ENCODE results near the gene JADE1.

Gene JADE1

DNA sequence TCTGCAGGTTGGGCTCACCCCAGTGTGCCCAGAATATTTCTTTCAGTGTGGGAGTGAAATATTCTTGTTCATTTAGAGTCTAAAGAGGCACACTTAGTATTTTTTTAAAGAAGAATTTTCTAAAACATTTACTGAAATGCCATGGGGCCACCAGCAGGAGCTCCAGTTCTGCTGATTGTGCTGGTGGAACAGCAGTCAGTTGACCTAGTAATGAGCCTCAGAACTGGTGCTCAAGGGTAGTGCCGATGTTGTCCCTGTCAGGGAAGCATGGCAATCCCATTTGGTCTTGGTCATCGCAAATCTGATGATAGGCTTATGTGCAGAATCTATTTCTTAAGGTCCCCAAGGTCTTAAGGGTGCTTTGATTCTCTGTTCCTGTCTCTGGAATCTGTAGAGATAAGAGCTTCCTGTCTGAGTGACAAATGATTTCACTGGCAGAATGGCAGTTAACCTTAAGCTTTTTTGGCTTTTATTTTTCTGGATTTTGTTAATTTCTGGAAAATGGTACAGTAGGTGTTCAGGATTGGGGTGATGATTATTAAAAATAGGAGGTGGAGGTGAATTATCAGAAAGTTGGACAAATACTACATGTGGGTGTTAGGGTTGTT lies 31.3 kb downstream of the JADE1 start:
- TF ChIP-seq, protein P1, sequence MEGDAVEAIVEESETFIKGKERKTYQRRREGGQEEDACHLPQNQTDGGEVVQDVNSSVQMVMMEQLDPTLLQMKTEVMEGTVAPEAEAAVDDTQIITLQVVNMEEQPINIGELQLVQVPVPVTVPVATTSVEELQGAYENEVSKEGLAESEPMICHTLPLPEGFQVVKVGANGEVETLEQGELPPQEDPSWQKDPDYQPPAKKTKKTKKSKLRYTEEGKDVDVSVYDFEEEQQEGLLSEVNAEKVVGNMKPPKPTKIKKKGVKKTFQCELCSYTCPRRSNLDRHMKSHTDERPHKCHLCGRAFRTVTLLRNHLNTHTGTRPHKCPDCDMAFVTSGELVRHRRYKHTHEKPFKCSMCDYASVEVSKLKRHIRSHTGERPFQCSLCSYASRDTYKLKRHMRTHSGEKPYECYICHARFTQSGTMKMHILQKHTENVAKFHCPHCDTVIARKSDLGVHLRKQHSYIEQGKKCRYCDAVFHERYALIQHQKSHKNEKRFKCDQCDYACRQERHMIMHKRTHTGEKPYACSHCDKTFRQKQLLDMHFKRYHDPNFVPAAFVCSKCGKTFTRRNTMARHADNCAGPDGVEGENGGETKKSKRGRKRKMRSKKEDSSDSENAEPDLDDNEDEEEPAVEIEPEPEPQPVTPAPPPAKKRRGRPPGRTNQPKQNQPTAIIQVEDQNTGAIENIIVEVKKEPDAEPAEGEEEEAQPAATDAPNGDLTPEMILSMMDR (IDR thresholded peaks at IDR 0.05; ENCODE audit: poor library complexity, severe bottlenecking), result no peak
- H3K4me1 ChIP-seq (ENCODE audit: insufficient read depth, poor library complexity, severe bottlenecking), result no peaks in the 10 kb centered on the region
- no peak for DNase-seq (ENCODE audit: low spot score)
- no peak overlapping the region for H3K4me3 ChIP-seq (ENCODE audit: severe bottlenecking)
- H3K27me3 ChIP-seq (ENCODE audit: insufficient read depth, poor library complexity, severe bottlenecking), result no peaks in the 10 kb centered on the region
- no peak for ATAC-seq (ENCODE audit: low read depth)
- H3K9me3 ChIP-seq (ENCODE audit: severe bottlenecking), result peaks cover 2% of the 10 kb centered on the region
- H3K27ac ChIP-seq (ENCODE audit: poor library complexity, severe bottlenecking), result no peak overlapping the region
- H3K36me3 ChIP-seq (ENCODE audit: low read depth), result peaks cover 16% of the 10 kb centered on the region

DNA sequence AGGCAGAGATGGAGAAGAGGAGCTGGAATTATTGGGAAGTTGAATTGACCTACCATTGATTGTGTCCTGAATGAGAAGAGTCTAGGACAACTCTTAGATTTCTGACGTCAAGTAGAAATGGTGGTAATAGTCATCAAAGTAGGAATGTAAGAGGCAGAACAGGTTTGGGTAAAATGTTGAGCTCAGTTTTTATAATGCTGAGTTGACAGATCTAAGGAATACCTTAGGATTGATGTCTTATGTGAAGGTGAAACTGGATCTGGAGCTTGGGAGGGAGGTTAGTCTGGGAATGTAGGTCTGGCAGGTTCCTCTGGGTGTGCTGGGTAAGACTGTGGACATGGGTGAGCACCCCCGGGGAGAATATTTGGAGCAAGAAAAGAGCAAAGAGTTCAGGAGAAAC lies 31.9 kb downstream of the JADE1 start:
- Histone ChIP-seq H3K27me3 (ENCODE audit: insufficient read depth, poor library complexity, severe bottlenecking) (no peaks in the 10 kb centered on the region), H3K4me1 (ENCODE audit: insufficient read depth, poor library complexity, severe bottlenecking) (no peaks in the 10 kb centered on the region), H3K36me3 (ENCODE audit: low read depth) (peaks cover 22% of the 10 kb centered on the region), H3K27ac (ENCODE audit: poor library complexity, severe bottlenecking) (no peak overlapping the region), H3K4me3 (ENCODE audit: severe bottlenecking) (no peak overlapping the region), H3K9me3 (ENCODE audit: severe bottlenecking) (peaks cover 2% of the 10 kb centered on the region)
- ATAC-seq (ENCODE audit: low read depth) (no peak), DNase-seq (ENCODE audit: low spot score) (no peak)
- TF ChIP-seq, protein P1 (IDR thresholded peaks at IDR 0.05; ENCODE audit: poor library complexity, severe bottlenecking), result no peak

DNA sequence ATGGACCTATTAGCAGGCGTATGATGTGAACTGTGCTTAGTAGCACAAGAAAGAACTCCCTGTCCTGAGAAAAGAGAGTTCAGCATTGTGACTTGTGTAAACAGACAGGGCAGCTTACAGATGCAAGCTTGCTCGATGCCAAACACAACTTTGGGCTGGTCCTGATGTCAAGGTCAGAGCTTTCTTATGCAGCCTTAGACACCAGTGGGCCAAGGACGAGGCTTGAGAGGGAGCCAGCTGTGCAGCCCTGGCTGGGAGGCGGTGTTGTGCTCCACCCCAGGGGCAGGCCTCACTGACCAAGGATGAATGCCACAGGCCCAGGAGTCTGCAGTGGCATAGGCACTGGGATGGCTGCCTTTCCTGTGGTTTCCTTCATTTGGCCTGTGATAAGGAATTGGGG lies 35.4 kb downstream of the JADE1 start:
- TF ChIP-seq, protein P1 (IDR thresholded peaks at IDR 0.05; ENCODE audit: poor library complexity, severe bottlenecking), result no peak
- H3K4me3 ChIP-seq (ENCODE audit: severe bottlenecking), result no peak overlapping the region
- no peaks in the 10 kb centered on the region for H3K9me3 ChIP-seq (ENCODE audit: severe bottlenecking)
- H3K4me1 ChIP-seq (ENCODE audit: insufficient read depth, poor library complexity, severe bottlenecking), result no peaks in the 10 kb centered on the region
- H3K36me3 ChIP-seq (ENCODE audit: low read depth), result peaks cover 49% of the 10 kb centered on the region
- ATAC-seq (ENCODE audit: low read depth) (no peak), DNase-seq (ENCODE audit: low spot score) (no peak)
- H3K27ac ChIP-seq (ENCODE audit: poor library complexity, severe bottlenecking), result no peak overlapping the region
- H3K27me3 ChIP-seq (ENCODE audit: insufficient read depth, poor library complexity, severe bottlenecking), result no peaks in the 10 kb centered on the region

DNA sequence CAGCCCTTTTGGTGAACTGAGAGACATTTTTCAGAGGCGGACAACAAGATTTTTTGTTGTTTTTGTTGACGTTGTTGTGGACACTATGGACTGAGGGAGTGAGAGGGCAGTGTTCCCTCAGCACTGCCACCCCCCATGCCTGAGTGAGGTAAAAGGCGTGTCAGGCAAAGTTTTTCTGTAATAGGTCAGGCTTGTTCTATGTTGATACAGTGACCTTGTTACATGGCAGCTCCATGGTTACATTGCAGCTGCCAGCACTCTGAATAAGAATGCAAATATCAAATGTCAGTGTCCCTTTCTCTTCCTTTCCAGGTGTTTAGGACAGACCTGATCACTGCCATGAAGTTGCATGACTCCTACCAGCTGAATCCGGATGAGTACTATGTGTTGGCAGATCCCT lies 36.6 kb downstream of the JADE1 start:
- Histone ChIP-seq H3K4me3 (ENCODE audit: severe bottlenecking) (no peak overlapping the region), H3K9me3 (ENCODE audit: severe bottlenecking) (no peaks in the 10 kb centered on the region), H3K36me3 (ENCODE audit: low read depth) (peaks cover 57% of the 10 kb centered on the region), H3K27ac (ENCODE audit: poor library complexity, severe bottlenecking) (no peak overlapping the region), H3K4me1 (ENCODE audit: insufficient read depth, poor library complexity, severe bottlenecking) (no peaks in the 10 kb centered on the region), H3K27me3 (ENCODE audit: insufficient read depth, poor library complexity, severe bottlenecking) (no peaks in the 10 kb centered on the region)
- TF ChIP-seq, protein P1 (IDR thresholded peaks at IDR 0.05; ENCODE audit: poor library complexity, severe bottlenecking), result no peak
- no peak for DNase-seq (ENCODE audit: low spot score)
- ATAC-seq (ENCODE audit: low read depth), result peak; percentile 33; the same call in 1 of the 3 replicates

DNA sequence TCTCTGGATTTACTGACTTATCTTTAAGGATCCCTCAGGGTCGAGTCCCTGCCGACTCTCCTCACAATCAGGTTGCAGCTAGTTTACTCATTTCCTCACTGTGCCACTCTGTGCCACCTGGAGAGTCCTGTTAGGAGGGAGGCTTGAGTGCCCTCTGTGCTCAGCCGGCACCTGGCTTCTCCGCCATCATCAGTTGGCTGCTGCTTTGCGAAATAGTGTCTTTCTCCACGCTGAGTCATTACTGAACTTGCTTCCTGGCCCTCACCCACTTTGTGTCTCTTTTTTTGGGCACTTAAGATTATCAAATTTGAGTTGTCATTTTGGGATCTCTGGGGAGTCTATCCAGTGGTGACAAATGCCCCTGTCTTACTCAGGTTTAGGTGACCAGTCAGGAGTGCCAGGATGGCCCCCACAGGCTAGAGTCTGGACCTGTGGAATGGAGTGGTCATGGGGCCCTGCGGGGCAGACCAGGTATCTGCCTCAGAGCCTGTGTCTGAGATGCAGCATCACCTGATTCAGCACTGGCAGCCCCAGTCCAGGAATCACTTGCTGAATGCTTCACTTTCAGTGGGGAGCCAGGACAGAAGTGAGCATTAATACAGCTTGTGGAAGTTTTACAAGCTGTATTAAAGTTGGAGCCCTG lies 37.7 kb downstream of the JADE1 start:
- peaks cover 69% of the 10 kb centered on the region for H3K36me3 ChIP-seq (ENCODE audit: low read depth)
- H3K4me3 ChIP-seq (ENCODE audit: severe bottlenecking), result no peak overlapping the region
- H3K27me3 ChIP-seq (ENCODE audit: insufficient read depth, poor library complexity, severe bottlenecking), result no peaks in the 10 kb centered on the region
- H3K9me3 ChIP-seq (ENCODE audit: severe bottlenecking), result no peaks in the 10 kb centered on the region
- ATAC-seq (ENCODE audit: low read depth), result peak; percentile 42; the same call in 2 of the 3 replicates
- DNase-seq (ENCODE audit: low spot score), result no peak
- TF ChIP-seq, protein P1 (IDR thresholded peaks at IDR 0.05; ENCODE audit: poor library complexity, severe bottlenecking), result no peak
- no peak overlapping the region for H3K27ac ChIP-seq (ENCODE audit: poor library complexity, severe bottlenecking)
- no peaks in the 10 kb centered on the region for H3K4me1 ChIP-seq (ENCODE audit: insufficient read depth, poor library complexity, severe bottlenecking)

Data from RWPE2 (cell line).